Measurements from ENCODE around the gene RARG. TPM values are rescaled to one million over a fixed set of nuclear protein-coding genes. Genes with fewer than 3 reads are reported as not detected.
"Not testable (repeated sequence)": the region's sequence is repeated elsewhere in the genome, so short reads cannot be mapped to it uniquely, and the experiment has no call there.

Gene RARG
- total and polyA plus RNA-seq, 11 donors = 6.4 to 22.5 (median 14.4) TPM

DNA sequence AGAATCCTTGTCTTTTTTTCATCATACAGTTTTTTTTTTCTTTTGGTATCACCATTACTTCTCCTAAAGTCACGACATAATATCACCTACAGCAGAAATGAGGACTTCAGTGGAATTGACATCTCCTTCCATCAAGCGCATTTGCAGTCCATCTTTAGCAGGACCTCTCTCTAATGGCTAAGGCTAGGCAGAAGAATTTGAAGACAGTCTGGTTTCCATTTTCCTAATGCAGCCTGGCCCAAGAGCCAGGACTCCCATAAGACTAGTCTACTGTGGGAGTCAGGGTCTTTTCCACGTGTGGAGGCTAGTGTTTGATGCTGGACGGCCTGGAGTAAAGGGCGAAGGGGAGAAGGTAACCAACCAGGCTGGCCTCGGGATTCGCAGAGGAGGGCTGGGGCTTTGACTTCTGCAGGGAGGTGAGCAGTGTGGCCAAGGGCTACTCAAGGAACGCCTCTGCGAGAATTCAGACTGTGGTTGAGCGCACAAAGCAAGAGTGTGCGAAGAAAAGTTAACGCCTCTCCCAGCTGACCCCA, 52.3 kb downstream of the RARG start:
- Histone ChIP-seq H3K4me3 (peak overlapping the region; percentile 61 to 92 (median 78)), H3K9me3 (no peaks in the 10 kb centered on the region), H3K4me1 (peaks cover 13 to 49% (median 35%) of the 10 kb centered on the region in 12 donors), H3K27ac (peak overlapping the region; percentile 86 to 98 (median 94)), H3K27me3 (no peaks in the 10 kb centered on the region), H3K36me3 (peaks cover 0 to 32% (median 29%) of the 10 kb centered on the region in 9 donors)
- intact Hi-C loops (cut with DNase I) = loop anchor here in 1 of 10 donors (2.0 kb wide), 1 partner anchor 41 kb away; no protein-coding TSS in a partner anchor
- ATAC-seq = peak in 3 of 4 donors; percentile 5 to 28 (median 20)
- DNase-seq = peak in 2 of 5 donors; percentile 26 to 42
- no peak for TF ChIP-seq POLR2A (IDR thresholded peaks at IDR 0.05)
- TF ChIP-seq, protein P1, sequence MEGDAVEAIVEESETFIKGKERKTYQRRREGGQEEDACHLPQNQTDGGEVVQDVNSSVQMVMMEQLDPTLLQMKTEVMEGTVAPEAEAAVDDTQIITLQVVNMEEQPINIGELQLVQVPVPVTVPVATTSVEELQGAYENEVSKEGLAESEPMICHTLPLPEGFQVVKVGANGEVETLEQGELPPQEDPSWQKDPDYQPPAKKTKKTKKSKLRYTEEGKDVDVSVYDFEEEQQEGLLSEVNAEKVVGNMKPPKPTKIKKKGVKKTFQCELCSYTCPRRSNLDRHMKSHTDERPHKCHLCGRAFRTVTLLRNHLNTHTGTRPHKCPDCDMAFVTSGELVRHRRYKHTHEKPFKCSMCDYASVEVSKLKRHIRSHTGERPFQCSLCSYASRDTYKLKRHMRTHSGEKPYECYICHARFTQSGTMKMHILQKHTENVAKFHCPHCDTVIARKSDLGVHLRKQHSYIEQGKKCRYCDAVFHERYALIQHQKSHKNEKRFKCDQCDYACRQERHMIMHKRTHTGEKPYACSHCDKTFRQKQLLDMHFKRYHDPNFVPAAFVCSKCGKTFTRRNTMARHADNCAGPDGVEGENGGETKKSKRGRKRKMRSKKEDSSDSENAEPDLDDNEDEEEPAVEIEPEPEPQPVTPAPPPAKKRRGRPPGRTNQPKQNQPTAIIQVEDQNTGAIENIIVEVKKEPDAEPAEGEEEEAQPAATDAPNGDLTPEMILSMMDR (IDR thresholded peaks at IDR 0.05) = no peak
- WGBS, 4 donors = 14 to 20% (median 17%) methylated on average over 12 of the region's 12 CpGs

DNA sequence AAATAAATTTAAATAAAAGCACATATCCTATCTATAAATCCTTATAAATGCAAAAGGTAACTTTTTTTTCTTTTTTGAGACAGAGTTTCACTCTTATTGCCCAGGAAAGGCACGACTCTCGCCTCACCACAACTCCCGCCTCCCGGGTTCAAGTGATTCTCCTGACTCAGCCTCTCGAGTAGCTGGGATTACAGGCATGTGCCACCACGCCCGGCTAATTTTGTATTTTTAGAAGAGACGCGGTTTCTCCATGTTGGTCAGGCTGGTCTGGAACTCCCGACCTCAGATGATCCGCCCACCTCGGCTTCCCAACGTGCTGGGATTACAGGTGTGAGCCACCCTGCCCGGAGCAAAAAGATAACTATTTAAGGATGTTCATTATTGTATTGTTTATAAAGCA, 53.2 kb downstream of the RARG start:
- H3K36me3 ChIP-seq = peaks cover 0 to 24% (median 20%) of the 10 kb centered on the region in 9 donors
- peaks cover 13 to 46% (median 35%) of the 10 kb centered on the region in 12 donors for H3K4me1 ChIP-seq
- ATAC-seq, H3K9me3 ChIP-seq, H3K27me3 ChIP-seq, DNase-seq, H3K27ac ChIP-seq, H3K4me3 ChIP-seq: not testable (repeated sequence)
- intact Hi-C loops (cut with DNase I) = loop anchor here in 1 of 10 donors (1.0 kb wide), 1 partner anchor 20 kb away; no protein-coding TSS in a partner anchor
- 94 to 96% (median 96%) methylated on average over 14 of the region's 14 CpGs for WGBS, 4 donors

DNA sequence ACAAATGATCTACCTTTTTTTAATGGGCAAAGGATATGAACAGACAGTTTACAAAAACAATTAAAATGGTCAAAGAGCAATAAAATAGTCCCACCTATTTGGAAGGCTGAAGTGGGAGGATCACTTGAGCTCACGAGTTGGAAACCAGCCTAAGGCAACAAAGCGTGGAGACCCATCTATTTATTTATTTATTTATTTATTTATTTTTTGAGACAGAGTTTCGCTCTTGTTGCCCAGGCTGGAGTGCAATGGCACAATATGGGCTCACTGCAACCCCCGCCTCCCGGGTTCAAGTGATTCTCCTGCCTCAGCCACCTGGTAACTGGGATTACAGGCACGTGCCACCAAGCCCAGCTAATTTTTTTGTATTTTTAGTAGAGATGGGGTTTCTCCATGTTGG, 54.6 kb downstream of the RARG start:
- intact Hi-C loops (cut with DNase I); DNase-seq; H3K4me3 ChIP-seq; H3K27me3 ChIP-seq; H3K27ac ChIP-seq; H3K9me3 ChIP-seq; ATAC-seq: not testable (repeated sequence)
- H3K36me3 ChIP-seq = peaks cover 0 to 14% (median 7%) of the 10 kb centered on the region in 9 donors
- WGBS, 4 donors = 92 to 96% (median 93%) methylated on average over 6 of the region's 6 CpGs
- peaks cover 7 to 32% (median 21%) of the 10 kb centered on the region in 12 donors for H3K4me1 ChIP-seq

DNA sequence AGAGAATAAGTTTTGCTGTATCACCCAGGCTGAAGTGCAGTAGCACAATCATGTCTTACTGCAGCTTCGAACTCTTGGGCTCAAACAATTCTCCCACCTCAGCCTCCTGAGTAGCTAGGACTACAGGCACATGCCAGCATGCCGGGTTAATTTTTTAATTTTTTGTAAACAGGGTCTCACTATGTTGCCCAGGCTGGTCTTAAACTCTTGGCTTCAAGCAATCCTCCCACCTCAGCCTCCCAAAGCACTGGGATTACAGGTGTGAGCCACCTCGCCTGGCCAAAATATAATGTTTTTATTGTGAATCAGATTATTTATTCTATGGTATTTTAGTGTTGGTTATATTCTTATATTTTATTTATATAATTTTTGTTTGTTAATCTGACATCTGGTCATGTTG, 55.3 kb downstream of the RARG start:
- Histone ChIP-seq H3K27ac (no peak overlapping the region), H3K9me3 (no peaks in the 10 kb centered on the region), H3K36me3 (peaks cover 0 to 14% (median 4%) of the 10 kb centered on the region in 9 donors), H3K4me1 (peaks cover under 1 to 25% (median 14%) of the 10 kb centered on the region in 12 donors), H3K27me3 (no peaks in the 10 kb centered on the region), H3K4me3 (no peak overlapping the region)
- no peak for DNase-seq
- ATAC-seq = no peak
- TF ChIP-seq, protein P1 (IDR thresholded peaks at IDR 0.05) = no peak
- intact Hi-C loops (cut with DNase I) = no loop called here
- WGBS, 4 donors = 95 to 98% (median 96%) methylated on average over 3 of the region's 3 CpGs

DNA sequence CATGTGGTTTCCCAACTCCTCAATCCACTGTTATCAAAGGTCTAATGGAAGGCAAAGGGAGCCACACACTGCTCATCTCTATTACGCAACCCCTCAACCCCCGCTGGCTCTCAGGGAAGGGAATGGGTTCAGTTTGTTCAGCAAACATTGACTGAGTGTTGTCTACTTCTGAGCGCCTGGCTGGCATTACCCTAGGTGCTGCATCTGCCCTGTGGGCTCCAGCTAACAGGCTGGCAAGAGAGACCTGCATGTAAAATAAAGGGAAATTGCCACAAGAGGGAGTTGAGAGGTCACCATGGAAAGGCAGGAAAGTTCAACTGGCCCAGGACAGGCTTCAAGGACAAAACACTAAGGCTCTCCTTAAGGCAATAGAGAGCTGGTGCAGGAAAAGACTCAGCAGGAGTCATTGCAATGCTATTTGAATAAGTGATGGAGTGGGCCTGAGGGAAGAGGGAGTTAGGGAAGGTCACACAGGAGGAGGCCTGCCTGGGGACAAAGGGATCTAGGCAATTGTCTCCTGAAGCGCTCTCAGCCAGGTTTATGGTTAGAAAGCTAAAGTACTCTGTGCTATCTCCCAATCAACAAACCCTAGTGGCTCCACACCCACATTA, 57.0 kb downstream of the RARG start:
- H3K9me3 ChIP-seq = no peaks in the 10 kb centered on the region
- peaks cover 0 to 28% (median 8%) of the 10 kb centered on the region in 9 donors for H3K36me3 ChIP-seq
- intact Hi-C loops (cut with DNase I) = no loop called here
- no peaks in the 10 kb centered on the region for H3K27me3 ChIP-seq
- H3K27ac ChIP-seq = no peak overlapping the region
- TF ChIP-seq POLR2A (IDR thresholded peaks at IDR 0.05) = no peak
- TF ChIP-seq, protein P1 (IDR thresholded peaks at IDR 0.05) = peak in 2 of 12 donors; percentile 16 to 17
- WGBS, 4 donors = 86 to 92% (median 88%) methylated on average over 4 of the region's 4 CpGs
- peaks cover 0 to 16% (median 7%) of the 10 kb centered on the region in 12 donors for H3K4me1 ChIP-seq
- no peak overlapping the region for H3K4me3 ChIP-seq
- ATAC-seq = peak in 1 of 4 donors; percentile 23
- DNase-seq = no peak

All from heart left ventricle (tissue), 16 donors.